HepG2 (cell line): ENCODE measurements around the gene PRKG1.
"Not testable (repeated sequence)": the region's sequence is repeated elsewhere in the genome, so short reads cannot be mapped to it uniquely, and the experiment has no call there.

Source experiments
- EHMT2 ChIP-seq: fragments of 200-600 bp; sonication (generic); IDR thresholded peaks from 2 replicates; pipeline ENCODE4 v1.7.0; 2017; ENCODE audit warnings: antibody characterized with exemption, low read depth, low read length, borderline replicate concordance
- ELF1 ChIP-seq: sonication (generic); formaldehyde crosslinking; IDR thresholded peaks from 2 replicates; pipeline ENCODE4 v1.4.0; 2020; ENCODE audit warnings: missing genetic modification reagents
- JUNB ChIP-seq: sonication (generic); formaldehyde crosslinking; IDR thresholded peaks from 2 replicates; pipeline ENCODE4 v1.8.0; 2022; ENCODE audit warnings: missing genetic modification reagents, mild to moderate bottlenecking, borderline replicate concordance
- KAT2B ChIP-seq: fragments of 150-350 bp; IDR thresholded peaks from 2 replicates; pipeline ENCODE4 v1.6.1; 2014; ENCODE audit warnings: low read depth, low read length, borderline replicate concordance
- KLF16 ChIP-seq, 2 experiments: sonication (generic) in 1 of 2; formaldehyde crosslinking in 1 of 2; IDR thresholded peaks; 2 replicates each; pipeline versions ENCODE4 v1.6.1 to v1.8.0; 2016 to 2023; ENCODE audit warnings: missing genetic modification reagents in 2 of 2, missing compliant biosample characterization in 1 of 2
- KLF9 ChIP-seq: IDR thresholded peaks from 2 replicates; pipeline ENCODE4 v1.6.1; 2016; ENCODE audit warnings: low read depth
- REST ChIP-seq, 2 experiments: IDR thresholded peaks; 2 replicates each; pipeline ENCODE4 v1.6.1; 2011 to 2012; ENCODE audit warnings: low read length in 2 of 2, borderline replicate concordance in 1 of 2, low read depth in 1 of 2, mild to moderate bottlenecking in 1 of 2, moderate library complexity in 1 of 2
- RFX5 ChIP-seq: IDR thresholded peaks from 2 replicates; pipeline ENCODE4 v1.6.1; 2011; ENCODE audit warnings: low read depth, low read length, improper control_type of control experiment
- SRSF4 ChIP-seq: fragments of 200-400 bp; formaldehyde crosslinking; IDR thresholded peaks from one replicate; pipeline ENCODE4 v1.6.1; 2018; ENCODE audit warnings: mild to moderate bottlenecking, low read depth, low read length, moderate library complexity; ENCODE audit not compliant: poor library complexity, severe bottlenecking
- ZBTB20 ChIP-seq: sonication (generic); formaldehyde crosslinking; IDR thresholded peaks from 2 replicates; pipeline ENCODE4 v1.8.1; 2023; ENCODE audit warnings: missing genetic modification reagents, low read depth, mild to moderate bottlenecking, borderline replicate concordance
- ZBTB7A ChIP-seq: sonication (generic); formaldehyde crosslinking; IDR thresholded peaks from 2 replicates; pipeline ENCODE4 v1.8.0; 2022; ENCODE audit warnings: mild to moderate bottlenecking, missing genetic modification reagents
- ZNF772 ChIP-seq: sonication (generic); formaldehyde crosslinking; IDR thresholded peaks from 2 replicates; pipeline ENCODE4 v1.5.0; 2020; ENCODE audit warnings: mild to moderate bottlenecking, missing genetic modification reagents
- ZSCAN5A ChIP-seq: sonication (generic); formaldehyde crosslinking; IDR thresholded peaks from 2 replicates; pipeline ENCODE4 v1.8.0; 2022; ENCODE audit warnings: mild to moderate bottlenecking, missing genetic modification reagents, borderline replicate concordance
- TF ChIP-seq, protein P1 (sequence below): sonication (generic); formaldehyde crosslinking; IDR thresholded peaks from 2 replicates; pipeline ENCODE4 v1.4.0; 2020; ENCODE audit warnings: mild to moderate bottlenecking, missing genetic modification reagents, borderline replicate concordance

- TF ChIP-seq ZNF772 (CRISPR knock-in tag); KLF16 (CRISPR knock-in tag; IDR thresholded peaks at IDR 0.05); REST (IDR thresholded peaks at IDR 0.05; ENCODE audit: borderline replicate concordance in 1 of 2, low read depth in 1 of 2, low read length in 2 of 2); SRSF4; ELF1 (CRISPR knock-in tag); RFX5; JUNB; EHMT2; ZSCAN5A; ZBTB7A (CRISPR knock-in tag); KLF9; KAT2B; ZBTB20 (CRISPR knock-in tag): not testable (repeated sequence)
- TF ChIP-seq, protein P1, sequence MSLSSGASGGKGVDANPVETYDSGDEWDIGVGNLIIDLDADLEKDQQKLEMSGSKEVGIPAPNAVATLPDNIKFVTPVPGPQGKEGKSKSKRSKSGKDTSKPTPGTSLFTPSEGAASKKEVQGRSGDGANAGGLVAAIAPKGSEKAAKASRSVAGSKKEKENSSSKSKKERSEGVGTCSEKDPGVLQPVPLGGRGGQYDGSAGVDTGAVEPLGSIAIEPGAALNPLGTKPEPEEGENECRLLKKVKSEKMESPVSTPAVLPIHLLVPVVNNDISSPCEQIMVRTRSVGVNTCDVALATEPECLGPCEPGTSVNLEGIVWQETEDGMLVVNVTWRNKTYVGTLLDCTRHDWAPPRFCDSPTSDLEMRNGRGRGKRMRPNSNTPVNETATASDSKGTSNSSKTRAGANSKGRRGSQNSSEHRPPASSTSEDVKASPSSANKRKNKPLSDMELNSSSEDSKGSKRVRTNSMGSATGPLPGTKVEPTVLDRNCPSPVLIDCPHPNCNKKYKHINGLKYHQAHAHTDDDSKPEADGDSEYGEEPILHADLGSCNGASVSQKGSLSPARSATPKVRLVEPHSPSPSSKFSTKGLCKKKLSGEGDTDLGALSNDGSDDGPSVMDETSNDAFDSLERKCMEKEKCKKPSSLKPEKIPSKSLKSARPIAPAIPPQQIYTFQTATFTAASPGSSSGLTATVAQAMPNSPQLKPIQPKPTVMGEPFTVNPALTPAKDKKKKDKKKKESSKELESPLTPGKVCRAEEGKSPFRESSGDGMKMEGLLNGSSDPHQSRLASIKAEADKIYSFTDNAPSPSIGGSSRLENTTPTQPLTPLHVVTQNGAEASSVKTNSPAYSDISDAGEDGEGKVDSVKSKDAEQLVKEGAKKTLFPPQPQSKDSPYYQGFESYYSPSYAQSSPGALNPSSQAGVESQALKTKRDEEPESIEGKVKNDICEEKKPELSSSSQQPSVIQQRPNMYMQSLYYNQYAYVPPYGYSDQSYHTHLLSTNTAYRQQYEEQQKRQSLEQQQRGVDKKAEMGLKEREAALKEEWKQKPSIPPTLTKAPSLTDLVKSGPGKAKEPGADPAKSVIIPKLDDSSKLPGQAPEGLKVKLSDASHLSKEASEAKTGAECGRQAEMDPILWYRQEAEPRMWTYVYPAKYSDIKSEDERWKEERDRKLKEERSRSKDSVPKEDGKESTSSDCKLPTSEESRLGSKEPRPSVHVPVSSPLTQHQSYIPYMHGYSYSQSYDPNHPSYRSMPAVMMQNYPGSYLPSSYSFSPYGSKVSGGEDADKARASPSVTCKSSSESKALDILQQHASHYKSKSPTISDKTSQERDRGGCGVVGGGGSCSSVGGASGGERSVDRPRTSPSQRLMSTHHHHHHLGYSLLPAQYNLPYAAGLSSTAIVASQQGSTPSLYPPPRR (CRISPR knock-in tag) = not testable (repeated sequence)
Measured at GRCh38 chr10:51276097-51276496, 201.8 kb downstream of the PRKG1 start.
